ENCODE measurements around the gene RPS6KA2.

DNA sequence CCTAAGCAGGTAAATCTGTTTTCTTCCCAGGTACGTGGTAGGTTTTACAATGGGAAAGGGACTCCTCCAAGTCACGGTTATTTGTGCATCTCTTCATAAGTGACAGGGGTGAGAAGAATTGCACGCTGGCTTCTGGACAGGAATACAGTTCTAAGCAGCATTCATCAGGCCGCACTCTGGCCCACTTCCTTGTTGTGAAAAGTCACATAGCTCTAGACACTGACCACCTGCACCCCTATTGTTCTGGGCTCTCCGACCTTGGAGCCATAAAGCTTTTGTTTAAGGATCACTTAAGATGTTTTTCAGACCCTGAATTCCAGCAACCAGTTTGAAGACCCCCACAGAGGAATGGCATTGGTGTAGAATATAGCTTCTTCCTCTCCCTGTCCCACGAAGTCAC is 72.0 kb downstream of the RPS6KA2 start:
- TF ChIP-seq CTCF (IDR thresholded peaks at IDR 0.05; ENCODE audit: insufficient read depth, low read length) (no peak), POLR2AphosphoS5 (IDR thresholded peaks at IDR 0.05; ENCODE audit: low read depth) (no peak), SPI1 (IDR thresholded peaks at IDR 0.05; ENCODE audit: borderline replicate concordance, low read depth) (no peak), GABPA (IDR thresholded peaks at IDR 0.05; ENCODE audit: low read depth) (no peak)
- TF ChIP-seq, protein P1, sequence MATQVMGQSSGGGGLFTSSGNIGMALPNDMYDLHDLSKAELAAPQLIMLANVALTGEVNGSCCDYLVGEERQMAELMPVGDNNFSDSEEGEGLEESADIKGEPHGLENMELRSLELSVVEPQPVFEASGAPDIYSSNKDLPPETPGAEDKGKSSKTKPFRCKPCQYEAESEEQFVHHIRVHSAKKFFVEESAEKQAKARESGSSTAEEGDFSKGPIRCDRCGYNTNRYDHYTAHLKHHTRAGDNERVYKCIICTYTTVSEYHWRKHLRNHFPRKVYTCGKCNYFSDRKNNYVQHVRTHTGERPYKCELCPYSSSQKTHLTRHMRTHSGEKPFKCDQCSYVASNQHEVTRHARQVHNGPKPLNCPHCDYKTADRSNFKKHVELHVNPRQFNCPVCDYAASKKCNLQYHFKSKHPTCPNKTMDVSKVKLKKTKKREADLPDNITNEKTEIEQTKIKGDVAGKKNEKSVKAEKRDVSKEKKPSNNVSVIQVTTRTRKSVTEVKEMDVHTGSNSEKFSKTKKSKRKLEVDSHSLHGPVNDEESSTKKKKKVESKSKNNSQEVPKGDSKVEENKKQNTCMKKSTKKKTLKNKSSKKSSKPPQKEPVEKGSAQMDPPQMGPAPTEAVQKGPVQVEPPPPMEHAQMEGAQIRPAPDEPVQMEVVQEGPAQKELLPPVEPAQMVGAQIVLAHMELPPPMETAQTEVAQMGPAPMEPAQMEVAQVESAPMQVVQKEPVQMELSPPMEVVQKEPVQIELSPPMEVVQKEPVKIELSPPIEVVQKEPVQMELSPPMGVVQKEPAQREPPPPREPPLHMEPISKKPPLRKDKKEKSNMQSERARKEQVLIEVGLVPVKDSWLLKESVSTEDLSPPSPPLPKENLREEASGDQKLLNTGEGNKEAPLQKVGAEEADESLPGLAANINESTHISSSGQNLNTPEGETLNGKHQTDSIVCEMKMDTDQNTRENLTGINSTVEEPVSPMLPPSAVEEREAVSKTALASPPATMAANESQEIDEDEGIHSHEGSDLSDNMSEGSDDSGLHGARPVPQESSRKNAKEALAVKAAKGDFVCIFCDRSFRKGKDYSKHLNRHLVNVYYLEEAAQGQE (IDR thresholded peaks at IDR 0.05; ENCODE audit: insufficient replicate concordance, low read depth), result no peak

Data from HL-60 (cell line).